ENCODE results near the gene AMER3. TPM values are rescaled to one million over a fixed set of nuclear protein-coding genes. Genes with fewer than 3 reads are reported as not detected.

AMER3 gene
- total and polyA plus RNA-seq, 2 of the 8 experiments (the other 6 are each of a cell fraction or from before 2014, with no cell fraction given), result 0.15 to 0.19 TPM

GRCh38 chr2:130795431-130795830 is 40.1 kb downstream of the AMER3 start (continued):
- TF ChIP-seq CHD7 (IDR thresholded peaks at IDR 0.05; ENCODE audit: insufficient replicate concordance, low read length) (no peak), HDAC6 (IDR thresholded peaks at IDR 0.05; ENCODE audit: low read depth, low read length) (no peak), ATF3 (IDR thresholded peaks at IDR 0.05; ENCODE audit: insufficient read depth, low read depth, low read length) (no peak), CREB1 (IDR thresholded peaks at IDR 0.05) (no peak), NRF1 (IDR thresholded peaks at IDR 0.05; ENCODE audit: low read depth, low read length) (no peak), BRCA1 (IDR thresholded peaks at IDR 0.05; ENCODE audit: low read depth, low read length) (no peak), HDAC2 (IDR thresholded peaks at IDR 0.05; ENCODE audit: borderline replicate concordance in 1 of 2, low read depth in 2 of 2, low read length in 2 of 2) (no peak), RFX5 (IDR thresholded peaks at IDR 0.05; ENCODE audit: borderline replicate concordance, low read depth, low read length) (no peak), POU5F1 (IDR thresholded peaks at IDR 0.05; ENCODE audit: low read depth, low read length) (no peak), BCL11A (IDR thresholded peaks at IDR 0.05; ENCODE audit: low read depth in 2 of 2, low read length in 2 of 2) (no peak)

Data from H1 (cell line).